GM19099 (cell line): Measurements from ENCODE around the gene KRTAP2-4.
"Not testable (repeated sequence)": the region's sequence is repeated elsewhere in the genome, so short reads cannot be mapped to it uniquely, and the experiment has no call there.

ENCODE experiments used
- POLR2A ChIP-seq: IDR thresholded peaks from 3 replicates; pipeline ENCODE4 v1.6.1; 2011; ENCODE audit warnings: low read depth; ENCODE audit not compliant: insufficient read length; ENCODE audit errors: extremely low read depth

Gene KRTAP2-4, protein sequence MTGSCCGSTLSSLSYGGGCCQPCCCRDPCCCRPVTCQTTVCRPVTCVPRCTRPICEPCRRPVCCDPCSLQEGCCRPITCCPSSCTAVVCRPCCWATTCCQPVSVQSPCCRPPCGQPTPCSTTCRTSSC

GRCh38 chr17:41065829-41066624 lies at the start of gene KRTAP2-4:
TSS of gene KRTAP2-4 (minus strand) at chr17:41065879. CDS start at chr17:41065845, 34 bp downstream.
- TF ChIP-seq POLR2A: no peak

DNA sequence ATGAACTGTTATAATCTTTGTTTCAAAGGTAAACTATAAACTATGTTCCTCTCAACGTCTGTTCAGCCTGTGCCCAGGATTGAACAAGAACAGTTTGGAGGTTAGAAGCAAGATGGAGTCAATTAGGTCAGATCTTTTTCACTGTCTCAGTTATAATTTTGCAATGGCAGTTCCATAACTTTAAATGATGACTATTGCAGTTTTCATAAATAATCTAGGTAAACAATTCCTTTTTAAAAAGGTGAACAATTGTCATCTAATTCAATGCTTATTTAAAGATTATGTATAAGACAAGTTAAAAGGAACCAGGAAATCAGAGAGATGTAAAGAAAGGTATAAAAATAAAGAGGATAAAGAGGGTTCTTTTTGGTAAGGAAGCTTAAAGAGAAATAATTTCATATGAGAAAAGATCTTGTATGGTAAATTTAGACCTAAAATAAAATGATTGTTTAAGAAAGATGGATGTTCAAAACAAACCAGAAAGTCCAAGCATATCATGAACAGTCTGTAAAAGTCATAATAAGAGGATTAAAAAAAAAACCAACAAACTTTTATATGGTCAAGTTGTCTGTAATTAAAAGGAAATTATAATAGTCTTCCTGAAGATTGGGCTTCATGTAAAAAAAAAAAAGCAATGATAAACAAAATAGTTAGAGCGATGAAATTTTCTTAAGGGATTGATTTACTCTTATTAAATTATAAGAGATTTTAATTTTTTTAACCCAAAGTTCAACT lies 45.6 kb upstream of the KRTAP2-4 start:
- TF ChIP-seq POLR2A: no peak

- no peak for TF ChIP-seq POLR2A
Measured at GRCh38 chr17:41107941-41108450, 42.3 kb upstream of the KRTAP2-4 start.

- TF ChIP-seq POLR2A: not testable (repeated sequence)
Measured at GRCh38 chr17:41105347-41105746, 39.7 kb upstream of the KRTAP2-4 start, which contains the start of gene KRTAP4-9. TSS of gene KRTAP4-9 (plus strand) at chr17:41105389. CDS start at chr17:41105389, 0 bp downstream.

DNA sequence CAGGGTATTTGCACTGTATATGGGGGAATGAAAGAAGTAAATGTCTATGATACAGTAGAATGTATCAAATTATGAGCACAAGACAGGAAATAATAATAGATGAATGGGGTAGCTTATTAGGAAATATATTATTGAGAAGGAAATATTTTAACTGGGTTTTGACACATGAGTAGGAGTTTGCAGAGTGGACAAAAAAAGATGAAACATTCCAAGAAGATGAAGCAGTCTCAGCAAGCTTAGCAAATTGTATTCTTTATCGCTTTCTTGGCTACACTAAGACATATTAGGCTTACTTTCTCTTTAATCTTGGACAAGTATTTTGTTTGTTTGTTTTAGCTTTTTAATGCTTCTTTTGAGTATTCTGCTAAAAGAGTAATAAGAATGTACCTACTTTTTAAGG lies 38.2 kb upstream of the KRTAP2-4 start:
- TF ChIP-seq POLR2A: no peak

DNA sequence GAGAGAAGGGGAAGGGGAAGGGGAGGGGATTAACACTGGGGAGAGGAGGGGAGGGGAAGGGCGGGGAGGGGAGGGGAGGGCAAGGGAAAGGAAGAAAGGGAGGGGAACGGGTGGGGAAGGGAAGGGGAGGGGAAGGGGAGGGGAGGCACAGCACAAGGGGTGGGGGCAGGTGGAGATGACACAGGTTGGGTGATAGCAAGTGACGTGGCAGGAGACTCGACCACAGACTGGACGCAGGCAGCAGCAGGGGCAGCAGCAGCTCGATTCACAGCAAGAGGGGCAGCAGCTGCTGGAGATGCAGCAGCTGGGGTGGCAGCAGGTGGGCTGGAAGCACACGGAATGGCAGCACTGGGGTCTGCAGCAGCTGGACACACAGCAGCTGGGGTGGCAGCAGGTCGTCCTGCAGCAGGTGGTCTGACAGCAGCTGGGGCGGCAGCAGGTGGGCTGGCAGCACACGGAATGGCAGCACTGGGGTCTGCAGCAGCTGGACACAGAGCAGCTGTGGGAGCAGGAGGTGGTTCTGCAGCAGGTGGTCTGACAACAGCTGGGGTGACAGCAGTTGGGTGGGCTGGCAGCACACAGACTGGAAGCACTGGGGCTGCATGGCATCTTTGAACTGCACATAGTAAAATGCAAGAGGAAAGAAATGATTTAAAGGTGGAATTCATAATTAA lies 36.0 kb upstream of the KRTAP2-4 start, which contains the start of gene KRTAP4-16:
TSS of gene KRTAP4-16 (minus strand) at position 624 of the 674 bp plus-strand sequence. CDS start at position 624, 0 bp downstream.
- no peak for TF ChIP-seq POLR2A

- TF ChIP-seq POLR2A: no peak
Measured at GRCh38 chr17:41098481-41098880, 32.8 kb upstream of the KRTAP2-4 start.

DNA sequence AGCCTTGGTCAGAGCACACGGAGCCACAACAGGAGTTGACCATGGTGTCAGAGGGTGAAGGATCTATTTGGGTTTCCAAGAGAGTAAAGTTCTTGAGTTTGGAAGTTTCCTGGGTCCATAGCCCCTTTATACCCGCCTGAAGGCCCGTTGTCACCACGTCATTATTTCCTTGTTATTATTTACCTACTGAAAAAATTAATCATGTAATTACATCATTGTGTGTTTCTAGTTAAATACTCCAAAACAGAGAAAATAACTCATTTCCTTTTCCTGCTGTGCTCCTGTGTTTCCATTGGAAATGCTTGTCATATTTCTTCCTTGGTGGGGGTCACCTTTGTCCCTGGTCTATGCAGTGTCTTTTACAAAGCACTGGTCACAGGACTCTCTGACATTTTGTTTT lies 32.4 kb upstream of the KRTAP2-4 start, which contains the start of gene KRTAP4-8:
TSS of gene KRTAP4-8 (minus strand) at position 101 of the 400 bp plus-strand sequence. CDS start at position 43, 58 bp downstream.
- no peak for TF ChIP-seq POLR2A

DNA sequence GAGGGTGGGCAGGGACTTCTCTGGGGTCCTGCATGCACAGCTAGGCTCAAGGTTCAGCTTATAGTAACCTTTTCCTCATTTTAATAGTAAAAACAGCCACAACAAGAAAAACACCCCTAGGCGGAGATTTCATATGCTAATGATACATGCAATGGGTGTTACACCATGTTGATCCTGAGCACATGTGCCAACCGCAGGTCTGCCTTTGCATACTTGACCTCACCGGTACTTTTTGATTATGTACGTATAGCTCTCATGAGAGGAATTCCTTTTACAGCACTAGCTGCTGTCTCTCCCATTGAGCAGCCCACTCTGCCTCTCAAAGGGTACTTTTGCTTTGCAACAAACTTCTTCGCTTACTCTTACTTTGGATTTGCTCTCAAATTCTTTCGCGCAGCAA lies 30.4 kb upstream of the KRTAP2-4 start:
- TF ChIP-seq POLR2A: no peak

DNA sequence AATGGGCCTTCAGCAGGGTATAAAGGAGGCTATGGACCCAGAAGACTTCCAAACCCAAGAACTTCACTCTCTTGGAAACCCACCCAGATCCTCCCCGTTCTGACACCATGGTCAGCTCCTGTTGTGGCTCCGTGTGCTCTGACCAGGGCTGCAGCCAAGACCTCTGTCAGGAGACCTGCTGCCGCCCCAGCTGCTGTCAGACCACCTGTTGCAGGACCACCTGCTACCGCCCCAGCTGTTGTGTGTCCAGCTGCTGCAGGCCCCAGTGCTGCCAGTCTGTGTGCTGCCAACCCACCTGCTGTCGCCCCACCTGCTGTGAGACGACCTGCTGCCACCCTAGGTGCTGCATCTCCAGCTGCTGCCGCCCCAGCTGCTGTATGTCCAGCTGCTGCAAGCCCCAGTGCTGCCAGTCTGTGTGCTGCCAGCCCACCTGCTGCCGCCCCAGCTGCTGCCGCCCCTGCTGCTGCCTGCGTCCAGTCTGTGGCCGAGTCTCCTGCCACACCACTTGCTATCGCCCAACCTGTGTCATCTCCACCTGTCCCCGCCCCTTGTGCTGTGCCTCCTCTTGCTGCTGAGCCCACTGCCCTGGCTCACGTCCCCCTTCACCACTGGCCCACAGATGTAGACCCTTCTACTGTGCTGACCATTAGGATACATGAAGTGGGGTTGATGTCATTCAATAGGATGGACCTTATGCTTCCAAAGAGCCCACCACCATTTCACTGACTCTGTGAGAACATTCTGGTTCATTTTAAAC lies 18.6 kb upstream of the KRTAP2-4 start, which contains the start of gene KRTAP4-7:
TSS of gene KRTAP4-7 (plus strand) at position 51 of the 757 bp plus-strand sequence. CDS start at position 108, 57 bp downstream.
- not testable (repeated sequence) for TF ChIP-seq POLR2A

DNA sequence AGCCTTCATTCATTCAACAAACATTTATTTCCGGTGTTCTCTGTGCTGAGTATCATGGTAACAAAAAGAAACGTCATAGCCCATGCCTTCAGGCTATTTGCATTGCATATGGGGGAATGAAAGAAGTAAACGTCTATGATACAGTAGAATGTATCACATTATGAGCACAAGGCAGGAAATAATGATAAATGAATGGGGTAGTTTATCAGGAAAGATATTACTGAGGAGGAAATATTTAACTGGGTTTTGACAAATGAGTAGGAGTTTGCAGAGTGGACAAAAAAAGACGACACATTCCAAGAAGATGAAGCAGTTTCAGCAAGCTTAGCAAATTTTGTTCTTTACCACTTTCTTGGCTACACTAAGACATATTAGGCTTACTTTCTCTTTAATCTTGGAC lies 16.9 kb upstream of the KRTAP2-4 start:
- TF ChIP-seq POLR2A: no peak

- no peak for TF ChIP-seq POLR2A
Measured at GRCh38 chr17:41076788-41077187, 11.1 kb upstream of the KRTAP2-4 start.

DNA sequence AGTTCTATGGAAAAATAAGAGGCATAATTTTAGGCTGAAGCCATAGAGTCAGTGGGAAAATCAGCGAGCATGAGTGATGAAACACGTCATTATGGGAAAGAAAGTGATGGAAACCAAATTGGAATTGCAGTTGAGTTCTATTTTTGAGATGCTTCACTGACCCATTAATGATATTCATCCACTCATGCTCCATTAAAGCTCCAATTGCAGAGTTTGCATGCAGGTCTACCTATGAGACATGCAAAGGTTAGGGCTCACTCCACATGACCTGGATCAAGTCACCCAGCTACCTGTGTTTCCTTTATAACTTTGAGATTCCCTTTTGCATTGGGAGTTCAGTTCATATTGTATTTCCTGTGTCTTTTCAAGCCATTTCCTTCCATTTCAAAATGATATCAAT lies 8.0 kb upstream of the KRTAP2-4 start:
- no peak for TF ChIP-seq POLR2A
